ENCODE data around the gene TCF4. TPM values are rescaled to one million over a fixed set of nuclear protein-coding genes. Genes with fewer than 3 reads are reported as not detected.

The TCF4 gene
- total RNA-seq, 1 donor from 2014 or later = 7.2 TPM

GRCh38 chr18:55427951-55428350 lies 160.0 kb downstream of the TCF4 start:
- no peak for TF ChIP-seq CTCF (conservative IDR thresholded peaks at IDR 0.05; ENCODE audit: low read depth, low read length)
- DNase-seq (ENCODE audit: low read depth) = no peak
- no peak overlapping the region for H3K4me3 ChIP-seq (ENCODE audit: low read depth, low read length)

GRCh38 chr18:55425698-55426097 lies 162.3 kb downstream of the TCF4 start:
- no peak overlapping the region for H3K4me3 ChIP-seq (ENCODE audit: low read depth, low read length)
- TF ChIP-seq CTCF (conservative IDR thresholded peaks at IDR 0.05; ENCODE audit: low read depth, low read length) = no peak
- no peak for DNase-seq (ENCODE audit: low read depth)

GRCh38 chr18:55422456-55423180 lies 165.4 kb downstream of the TCF4 start:
- TF ChIP-seq CTCF (conservative IDR thresholded peaks at IDR 0.05; ENCODE audit: low read depth, low read length) = no peak
- DNase-seq (ENCODE audit: low read depth) = no peak
- no peak overlapping the region for H3K4me3 ChIP-seq (ENCODE audit: low read depth, low read length)

DNA sequence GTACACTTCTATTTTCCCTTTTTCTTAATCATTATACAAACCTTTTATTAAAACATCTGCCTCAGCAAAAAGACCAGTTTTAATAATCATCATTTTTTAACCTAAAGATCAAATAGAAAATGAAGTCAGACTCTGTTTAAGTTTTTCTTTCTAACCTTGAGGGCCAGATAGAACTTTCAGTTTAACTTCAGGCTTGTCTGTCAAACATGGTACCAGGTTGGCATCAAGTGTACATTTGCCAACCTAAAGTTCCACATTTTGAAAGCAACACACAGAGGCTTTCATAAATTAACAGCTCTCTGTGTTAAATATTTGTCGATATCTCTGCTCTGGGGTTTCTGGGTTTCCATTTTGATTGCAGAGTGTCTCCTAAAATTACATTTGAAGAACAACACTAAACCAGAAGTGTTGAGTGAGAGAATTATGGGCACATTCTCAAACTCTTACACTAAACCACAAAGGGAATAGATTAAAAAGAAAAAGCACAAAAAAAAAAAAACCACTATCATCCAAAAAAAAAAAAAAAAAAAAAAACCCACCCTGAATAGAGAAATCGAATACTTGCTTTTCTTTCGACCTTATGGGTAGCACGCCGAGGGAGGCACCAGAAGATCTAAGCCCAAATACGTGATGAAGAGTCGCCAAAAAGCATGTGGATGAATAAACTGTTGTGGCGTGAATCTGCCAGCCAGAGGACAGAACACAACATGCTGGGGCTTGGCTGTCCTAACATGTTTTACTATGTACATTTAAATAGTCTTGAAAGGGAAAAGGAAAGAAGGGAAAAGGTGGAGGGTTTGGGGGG lies 166.2 kb downstream of the TCF4 start:
- H3K4me3 ChIP-seq (ENCODE audit: low read depth, low read length) = no peak overlapping the region
- DNase-seq (ENCODE audit: low read depth) = no peak
- no peak for TF ChIP-seq CTCF (conservative IDR thresholded peaks at IDR 0.05; ENCODE audit: low read depth, low read length)

- no peak for DNase-seq (ENCODE audit: low read depth)
- TF ChIP-seq CTCF (conservative IDR thresholded peaks at IDR 0.05; ENCODE audit: low read depth, low read length) = no peak
- no peak overlapping the region for H3K4me3 ChIP-seq (ENCODE audit: low read depth, low read length)
Observed at GRCh38 chr18:55421308-55421614, 166.7 kb downstream of the TCF4 start.

DNA sequence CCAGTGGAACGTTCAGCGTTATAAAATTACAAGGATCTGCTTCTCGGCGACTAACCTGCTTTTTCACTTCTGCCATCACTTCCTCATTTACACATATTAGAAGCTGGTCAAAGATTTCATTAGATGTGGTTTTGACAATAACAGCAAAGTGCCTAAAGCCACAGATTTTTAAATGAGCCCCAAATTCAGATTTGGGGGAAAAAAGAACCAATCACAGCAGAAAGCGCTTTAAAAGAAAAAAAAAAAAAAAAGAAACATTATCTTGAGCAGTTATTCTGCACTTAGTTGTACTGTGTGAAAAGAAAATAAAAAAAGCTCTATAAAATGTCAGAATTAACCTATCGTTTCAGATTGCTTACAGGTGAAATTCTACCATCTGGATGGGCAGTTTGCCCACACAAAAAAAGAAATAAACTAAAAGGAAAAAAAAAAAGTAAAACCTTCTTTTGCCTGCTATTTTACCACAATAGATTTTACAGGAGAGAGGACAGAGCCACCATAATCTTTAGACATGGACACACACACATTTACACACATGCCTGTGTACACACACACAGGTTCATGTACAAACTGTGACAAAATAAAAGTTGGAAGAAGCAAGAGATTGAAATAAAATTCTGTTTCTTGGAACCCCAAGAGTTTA lies 167.2 kb downstream of the TCF4 start:
- no peak overlapping the region for H3K4me3 ChIP-seq (ENCODE audit: low read depth, low read length)
- TF ChIP-seq CTCF (conservative IDR thresholded peaks at IDR 0.05; ENCODE audit: low read depth, low read length) = no peak
- no peak for DNase-seq (ENCODE audit: low read depth)

All from epithelial cell of proximal tubule (primary cell).